ENCODE measurements around the gene GNA12. TPM values are rescaled to one million over a fixed set of nuclear protein-coding genes. Genes with fewer than 3 reads are reported as not detected.
"Not testable (repeated sequence)": the region's sequence is repeated elsewhere in the genome, so short reads cannot be mapped to it uniquely, and the experiment has no call there.

The GNA12 gene
- total RNA-seq, 2 experiments from 2014 or later: 14.1 to 15.0 TPM

- peak overlapping the region; percentile 48 for H3K4me3 Mint-ChIP-seq
- no peaks in the 10 kb centered on the region for H3K27me3 Mint-ChIP-seq (ENCODE audit: low read depth)
- CTCF ChIA-PET: interaction anchor here (0.6 to 2.1 kb wide), 5 partner anchors 41 to 290 kb away, joined by 3 to 8 read pairs (median 5); no protein-coding TSS in a partner anchor
- intact Hi-C loops (cut with micrococcal nuclease): loop anchor here (1.0 to 10.0 kb wide), 9 partner anchors 14 to 306 kb away; partner anchors contain the start of gene GNA12
- no peaks in the 10 kb centered on the region for H3K9me3 Mint-ChIP-seq
- H3K27ac Mint-ChIP-seq: peak overlapping the region; percentile 94
- H3K4me1 Mint-ChIP-seq (ENCODE audit: low read depth): peaks cover 35% of the 10 kb centered on the region
- peaks cover 13% of the 10 kb centered on the region for H3K36me3 Mint-ChIP-seq (ENCODE audit: low read depth)
- DNase-seq: no peak
Observed at GRCh38 chr7:2758673-2759616, 85.2 kb downstream of the GNA12 start.

GRCh38 chr7:2757904-2758672 lies 86.0 kb downstream of the GNA12 start:
- intact Hi-C loops (cut with micrococcal nuclease): loop anchor here (1.0 to 10.0 kb wide), 9 partner anchors 15 to 307 kb away; partner anchors contain the start of gene GNA12
- CTCF ChIA-PET: interaction anchor here (0.7 to 2.1 kb wide), 4 partner anchors 23 to 289 kb away, joined by 3 to 8 read pairs (median 5); no protein-coding TSS in a partner anchor
- peak; percentile 91 for DNase-seq
- H3K4me3 Mint-ChIP-seq: peak overlapping the region; percentile 48
- H3K36me3 Mint-ChIP-seq (ENCODE audit: low read depth): peaks cover 13% of the 10 kb centered on the region
- no peaks in the 10 kb centered on the region for H3K27me3 Mint-ChIP-seq (ENCODE audit: low read depth)
- no peaks in the 10 kb centered on the region for H3K9me3 Mint-ChIP-seq
- peaks cover 35% of the 10 kb centered on the region for H3K4me1 Mint-ChIP-seq (ENCODE audit: low read depth)
- H3K27ac Mint-ChIP-seq: peak overlapping the region; percentile 94

GRCh38 chr7:2757361-2757903 lies 86.7 kb downstream of the GNA12 start:
- H3K27ac Mint-ChIP-seq: peak overlapping the region; percentile 94
- H3K36me3 Mint-ChIP-seq (ENCODE audit: low read depth): peaks cover 13% of the 10 kb centered on the region
- H3K9me3 Mint-ChIP-seq: no peaks in the 10 kb centered on the region
- no peak overlapping the region for H3K4me3 Mint-ChIP-seq
- CTCF ChIA-PET: interaction anchor here (0.7 to 2.1 kb wide), 4 partner anchors 22 to 288 kb away, joined by 3 to 8 read pairs (median 5); no protein-coding TSS in a partner anchor
- no peaks in the 10 kb centered on the region for H3K27me3 Mint-ChIP-seq (ENCODE audit: low read depth)
- H3K4me1 Mint-ChIP-seq (ENCODE audit: low read depth): peaks cover 35% of the 10 kb centered on the region
- intact Hi-C loops (cut with micrococcal nuclease): loop anchor here (10.0 kb wide), 1 partner anchor 307 kb away; no protein-coding TSS in a partner anchor
- no peak for DNase-seq

- intact Hi-C loops (cut with micrococcal nuclease): loop anchor here (10.0 kb wide), 1 partner anchor 309 kb away; no protein-coding TSS in a partner anchor
- peaks cover 14% of the 10 kb centered on the region for H3K36me3 Mint-ChIP-seq (ENCODE audit: low read depth)
- H3K27ac Mint-ChIP-seq: no peak overlapping the region
- no peak overlapping the region for H3K4me3 Mint-ChIP-seq
- CTCF ChIA-PET: no interaction called here
- no peaks in the 10 kb centered on the region for H3K9me3 Mint-ChIP-seq
- no peaks in the 10 kb centered on the region for H3K27me3 Mint-ChIP-seq (ENCODE audit: low read depth)
- DNase-seq: no peak
- peaks cover 34% of the 10 kb centered on the region for H3K4me1 Mint-ChIP-seq (ENCODE audit: low read depth)
Observed at GRCh38 chr7:2755531-2755930, 88.6 kb downstream of the GNA12 start.

GRCh38 chr7:2754912-2755311 lies 89.2 kb downstream of the GNA12 start:
- peaks cover 15% of the 10 kb centered on the region for H3K36me3 Mint-ChIP-seq (ENCODE audit: low read depth)
- intact Hi-C loops (cut with micrococcal nuclease): loop anchor here (10.0 kb wide), 1 partner anchor 310 kb away; no protein-coding TSS in a partner anchor
- CTCF ChIA-PET: no interaction called here
- no peaks in the 10 kb centered on the region for H3K9me3 Mint-ChIP-seq
- no peak overlapping the region for H3K27ac Mint-ChIP-seq
- H3K4me3 Mint-ChIP-seq: no peak overlapping the region
- no peak for DNase-seq
- no peaks in the 10 kb centered on the region for H3K27me3 Mint-ChIP-seq (ENCODE audit: low read depth)
- peaks cover 29% of the 10 kb centered on the region for H3K4me1 Mint-ChIP-seq (ENCODE audit: low read depth)

GRCh38 chr7:2754086-2754485 lies 90.0 kb downstream of the GNA12 start:
- intact Hi-C loops (cut with micrococcal nuclease): loop anchor here (10.0 kb wide), 1 partner anchor 311 kb away; no protein-coding TSS in a partner anchor
- Mint-ChIP-seq H3K9me3 (no peaks in the 10 kb centered on the region), H3K27me3 (ENCODE audit: low read depth) (no peaks in the 10 kb centered on the region), H3K4me3 (no peak overlapping the region), H3K4me1 (ENCODE audit: low read depth) (peaks cover 24% of the 10 kb centered on the region), H3K36me3 (ENCODE audit: low read depth) (peaks cover 15% of the 10 kb centered on the region), H3K27ac (no peak overlapping the region)
- no peak for DNase-seq
- CTCF ChIA-PET: interaction anchor here (0.7 kb wide), 1 partner anchor 335 kb away, joined by 3 read pairs; no protein-coding TSS in a partner anchor

- Mint-ChIP-seq H3K36me3 (ENCODE audit: low read depth) (peaks cover 14% of the 10 kb centered on the region), H3K4me1 (ENCODE audit: low read depth) (peaks cover 16% of the 10 kb centered on the region), H3K27ac (no peak overlapping the region), H3K4me3 (no peak overlapping the region), H3K27me3 (ENCODE audit: low read depth) (no peaks in the 10 kb centered on the region), H3K9me3 (no peaks in the 10 kb centered on the region)
- intact Hi-C loops (cut with micrococcal nuclease): loop anchor here (10.0 kb wide), 1 partner anchor 312 kb away; no protein-coding TSS in a partner anchor
- no peak for DNase-seq
- CTCF ChIA-PET: no interaction called here
Observed at GRCh38 chr7:2753148-2753547, 91.0 kb downstream of the GNA12 start.

GRCh38 chr7:2751086-2751485 lies 93.0 kb downstream of the GNA12 start:
- CTCF ChIA-PET: interaction anchor here (0.6 kb wide), 1 partner anchor 313 kb away, joined by 3 read pairs; no protein-coding TSS in a partner anchor
- no peak for DNase-seq
- intact Hi-C loops (cut with micrococcal nuclease): loop anchor here (10.0 kb wide), 1 partner anchor 314 kb away; no protein-coding TSS in a partner anchor
- Mint-ChIP-seq H3K9me3 (no peaks in the 10 kb centered on the region), H3K27me3 (ENCODE audit: low read depth) (no peaks in the 10 kb centered on the region), H3K4me1 (ENCODE audit: low read depth) (no peaks in the 10 kb centered on the region), H3K36me3 (ENCODE audit: low read depth) (peaks cover 11% of the 10 kb centered on the region), H3K4me3 (no peak overlapping the region), H3K27ac (no peak overlapping the region)

- H3K27me3 Mint-ChIP-seq (ENCODE audit: low read depth): no peaks in the 10 kb centered on the region
- peaks cover 8% of the 10 kb centered on the region for H3K36me3 Mint-ChIP-seq (ENCODE audit: low read depth)
- no peak overlapping the region for H3K27ac Mint-ChIP-seq
- H3K9me3 Mint-ChIP-seq: no peaks in the 10 kb centered on the region
- CTCF ChIA-PET: no interaction called here
- DNase-seq: no peak
- H3K4me1 Mint-ChIP-seq (ENCODE audit: low read depth): no peaks in the 10 kb centered on the region
- no peak overlapping the region for H3K4me3 Mint-ChIP-seq
- intact Hi-C loops (cut with micrococcal nuclease): loop anchor here (10.0 kb wide), 1 partner anchor 315 kb away; no protein-coding TSS in a partner anchor
Observed at GRCh38 chr7:2750004-2750407, 94.1 kb downstream of the GNA12 start.

- H3K9me3 Mint-ChIP-seq; CTCF ChIA-PET; DNase-seq; intact Hi-C loops (cut with micrococcal nuclease); H3K36me3 Mint-ChIP-seq (ENCODE audit: low read depth); H3K4me3 Mint-ChIP-seq; H3K27ac Mint-ChIP-seq; H3K4me1 Mint-ChIP-seq (ENCODE audit: low read depth); H3K27me3 Mint-ChIP-seq (ENCODE audit: low read depth): not testable (repeated sequence)
Observed at GRCh38 chr7:2748684-2749083, 95.4 kb downstream of the GNA12 start.

- H3K27ac Mint-ChIP-seq; H3K4me3 Mint-ChIP-seq; H3K4me1 Mint-ChIP-seq (ENCODE audit: low read depth); H3K36me3 Mint-ChIP-seq (ENCODE audit: low read depth); DNase-seq; H3K9me3 Mint-ChIP-seq; H3K27me3 Mint-ChIP-seq (ENCODE audit: low read depth); CTCF ChIA-PET; intact Hi-C loops (cut with micrococcal nuclease): not testable (repeated sequence)
Observed at GRCh38 chr7:2743523-2744185, 100.5 kb downstream of the GNA12 start.

All from activated naive CD4-positive, alpha-beta T cell treated with anti-CD3 and anti-CD28 coated beads for 36 hours (primary cell).